ENCODE measurements around the gene CD79A.
A peak's percentile ranks its signal among the peaks of the same experiment; 100 is the strongest.

Gene CD79A

DNA sequence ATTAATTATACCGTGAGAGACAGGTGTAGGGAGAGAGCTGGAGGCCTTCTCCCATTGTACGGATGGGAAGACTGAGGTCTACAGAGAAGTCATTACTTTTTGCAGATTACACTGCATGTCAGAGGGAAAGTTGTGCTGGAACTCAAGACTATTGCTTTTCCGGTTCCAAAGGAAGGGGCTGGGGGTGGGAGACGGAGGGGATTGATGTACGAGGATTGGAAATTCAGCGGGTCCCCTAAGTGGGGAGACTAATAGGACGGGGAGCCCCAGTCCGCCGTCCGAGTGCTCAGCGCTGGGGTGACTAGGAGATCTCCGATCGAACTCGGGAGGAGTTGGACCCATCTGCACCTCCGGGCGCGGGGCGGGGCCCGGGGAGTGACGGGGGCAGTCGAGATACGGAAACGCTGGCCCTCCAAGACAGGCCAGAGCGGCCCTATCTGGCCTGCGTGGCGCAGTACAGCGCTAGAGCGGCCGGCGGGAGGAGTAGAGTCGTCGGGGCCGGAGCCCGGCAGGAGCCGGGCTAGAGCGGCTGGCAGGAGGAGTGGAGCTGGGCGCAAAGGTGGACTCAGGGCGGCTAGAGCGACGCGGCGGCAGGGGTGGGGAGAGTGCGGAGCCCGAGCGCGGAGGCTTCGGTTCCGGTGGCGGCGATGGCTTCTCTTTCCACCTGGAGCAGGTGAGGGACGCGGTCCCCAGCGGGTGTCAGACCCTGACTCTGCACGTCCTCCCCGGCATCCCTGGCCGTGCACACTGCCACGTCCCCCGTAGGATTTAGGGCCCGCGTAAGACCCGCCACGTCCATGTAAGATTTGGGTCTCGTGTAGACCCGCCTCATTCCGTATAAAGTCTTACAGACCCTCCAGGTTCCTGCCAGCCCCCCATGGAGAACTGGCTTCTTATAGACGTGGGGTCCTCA, 7.0 kb downstream of the CD79A start:
- DNase-seq (ENCODE audit: low spot score), result peak; percentile 93

DNA sequence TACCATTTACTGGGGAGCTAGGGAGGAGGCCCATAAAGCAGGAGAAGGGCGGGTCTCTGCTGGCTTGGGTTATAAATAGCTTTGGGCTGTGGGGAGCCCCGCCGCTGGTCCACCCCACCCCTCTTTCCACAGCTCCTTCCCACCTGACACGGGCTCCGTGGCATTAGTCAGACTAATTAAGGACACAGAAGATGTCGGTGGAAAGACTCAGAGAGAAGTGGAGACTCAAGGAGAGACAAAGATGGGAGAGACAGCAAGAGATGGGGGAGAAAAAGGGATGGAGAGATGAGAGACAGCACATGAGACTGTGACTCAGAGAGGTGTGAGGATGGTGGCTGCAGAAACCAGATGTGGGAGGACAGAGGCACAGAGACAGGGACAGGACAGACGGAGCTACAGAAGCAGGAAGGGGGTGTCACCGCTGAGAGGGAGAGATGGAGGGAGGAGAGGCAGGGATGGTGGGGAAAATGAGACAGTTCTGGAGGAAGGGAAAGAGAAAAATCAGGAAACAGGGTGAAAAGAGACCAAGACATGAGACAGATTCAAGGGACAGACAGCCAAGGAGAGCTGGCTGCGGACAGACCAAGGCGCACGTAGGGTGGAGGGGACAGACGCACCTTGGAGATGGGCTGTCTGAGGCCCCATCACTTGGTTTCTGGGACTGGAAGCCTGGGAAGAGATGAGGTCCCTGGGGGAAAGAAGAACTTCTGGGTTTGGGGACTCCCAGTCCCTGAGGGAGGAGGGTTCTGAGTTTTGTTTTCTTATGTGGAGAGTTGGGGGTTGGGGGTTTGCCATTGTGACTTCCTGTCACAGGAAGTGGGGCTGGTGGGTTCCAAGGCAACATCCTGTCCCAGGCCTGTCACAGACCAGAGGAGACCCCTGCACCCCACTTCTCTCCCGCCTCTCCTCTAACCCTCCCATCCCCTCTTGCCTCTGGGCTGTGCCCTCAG, 10.0 kb downstream of the CD79A start:
- no peak for DNase-seq (ENCODE audit: low spot score)

DNA sequence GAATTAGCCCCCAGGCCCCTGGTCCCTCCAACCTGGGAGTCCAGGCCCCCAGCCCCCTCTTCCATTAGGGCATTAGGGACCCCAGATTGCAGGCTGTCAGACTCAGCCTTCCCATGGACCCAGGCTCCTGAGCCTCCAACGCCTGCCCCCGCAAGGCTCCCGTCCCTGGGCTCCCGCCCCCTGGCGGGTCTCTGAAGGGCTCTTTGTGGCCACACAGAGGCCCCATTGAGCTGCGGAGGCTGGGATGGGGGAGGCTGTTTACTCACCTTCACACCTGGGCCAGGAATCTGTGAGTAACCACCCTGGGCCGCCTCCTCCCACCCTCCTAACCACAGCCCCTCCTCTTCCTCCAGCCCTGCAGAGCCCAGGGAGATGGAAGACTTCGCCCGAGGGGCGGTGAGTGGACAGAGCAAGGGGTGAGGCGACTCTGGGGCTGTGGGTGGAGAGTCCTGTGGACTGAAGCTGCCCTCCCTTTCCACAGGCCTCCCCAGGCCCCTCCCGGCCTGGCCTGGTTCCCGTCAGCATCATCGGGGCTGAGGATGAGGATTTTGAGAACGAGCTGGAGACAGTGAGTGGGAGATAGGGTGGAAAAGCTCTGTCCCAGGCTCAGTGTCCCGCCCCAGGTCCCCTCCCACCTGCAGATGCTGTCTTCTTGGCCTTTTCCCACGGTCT, 10.8 kb downstream of the CD79A start:
- no peak for DNase-seq (ENCODE audit: low spot score)

DNA sequence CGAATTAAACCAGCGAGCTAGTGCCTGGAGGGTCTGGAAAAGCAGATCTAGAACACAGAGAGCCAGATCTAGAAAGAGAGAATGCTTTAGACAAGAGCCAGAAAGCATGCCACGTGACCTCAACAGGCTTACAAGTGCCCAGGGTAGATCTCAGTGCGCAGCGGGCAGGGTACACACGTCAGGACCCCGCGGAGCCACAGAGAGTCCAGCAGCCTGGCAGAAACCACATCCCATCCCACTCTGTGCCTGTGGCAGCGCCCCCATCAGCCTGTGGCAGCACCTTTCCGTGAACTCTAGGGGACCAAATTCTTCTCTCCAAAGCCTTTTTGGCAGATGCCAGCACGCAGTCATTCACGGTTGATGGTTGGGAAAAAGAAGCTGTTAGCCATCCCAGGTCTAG, 11.8 kb downstream of the CD79A start:
- no peak for DNase-seq (ENCODE audit: low spot score)

DNA sequence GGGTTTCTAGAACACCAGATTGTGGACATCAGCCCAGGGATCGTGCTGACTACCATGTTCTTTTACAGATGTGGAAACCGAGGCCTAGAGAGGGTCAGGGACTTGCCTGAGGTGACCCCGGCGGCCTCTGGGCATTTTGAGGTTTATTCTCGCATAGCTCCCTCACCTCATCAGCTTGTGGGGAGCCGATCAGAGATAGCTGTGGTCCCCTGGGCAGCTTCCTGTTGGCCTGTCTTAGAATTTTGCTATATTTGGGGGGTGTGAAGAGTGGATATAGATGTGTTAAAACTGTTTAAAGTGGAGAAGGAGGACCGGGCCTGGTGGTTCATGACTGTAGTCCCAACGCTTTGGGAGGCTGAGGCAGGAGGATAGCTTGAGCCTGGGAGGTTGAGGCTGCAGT, 12.8 kb downstream of the CD79A start:
- no peak for DNase-seq (ENCODE audit: low spot score)

DNA sequence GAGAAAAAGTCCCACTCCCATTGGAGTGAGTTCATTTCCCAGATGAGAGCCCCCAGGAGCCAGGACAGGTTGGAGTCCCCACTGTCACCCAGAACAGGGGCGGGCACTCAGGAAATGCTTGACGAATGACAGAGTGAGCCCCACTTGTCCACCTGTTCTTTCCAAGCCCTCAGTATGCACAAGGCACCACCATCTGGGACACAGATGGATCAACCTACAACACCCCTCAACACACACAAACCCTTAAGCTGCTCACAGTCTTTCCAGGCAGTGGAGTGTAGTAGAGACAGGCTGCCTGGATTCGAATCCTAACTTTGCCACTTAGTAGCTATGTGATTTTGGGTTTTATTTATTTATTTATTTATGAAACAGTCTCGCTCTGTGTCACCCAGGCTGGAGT, 13.9 kb downstream of the CD79A start:
- DNase-seq (ENCODE audit: low spot score), result no peak

DNA sequence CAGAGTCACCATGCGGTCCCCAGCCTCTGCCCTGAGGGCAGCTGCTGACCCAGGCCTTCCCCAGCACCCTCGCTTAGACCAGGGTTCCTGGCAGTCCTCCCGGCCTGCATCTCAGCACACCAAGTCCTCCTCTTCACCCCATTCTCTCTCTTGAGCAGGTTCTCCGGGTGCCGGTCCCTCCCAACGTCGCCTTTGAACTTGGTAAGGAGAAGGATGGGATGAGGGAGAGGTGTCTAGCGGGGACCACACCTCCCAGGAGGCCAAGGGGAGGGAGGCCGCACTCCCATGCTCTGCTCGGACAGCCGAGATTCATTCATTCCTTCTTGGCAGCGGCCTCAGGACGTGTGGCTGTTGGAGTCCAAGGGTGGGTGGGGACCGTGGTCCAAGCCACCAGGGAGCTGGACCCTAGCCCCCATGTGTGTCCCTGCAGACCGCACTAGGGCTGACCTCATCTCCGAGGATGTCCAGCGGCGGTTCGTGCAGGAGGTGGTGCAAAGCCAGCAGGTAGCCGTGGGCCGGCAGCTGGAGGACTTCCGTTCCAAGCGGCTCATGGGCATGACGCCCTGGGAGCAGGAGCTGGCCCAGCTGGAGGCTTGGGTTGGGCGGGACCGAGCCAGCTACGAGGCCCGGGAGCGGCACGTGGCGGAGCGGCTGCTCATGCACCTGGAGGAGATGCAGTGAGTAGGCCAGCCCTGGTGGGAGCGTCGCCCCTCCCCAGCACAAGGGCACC, 15.3 kb downstream of the CD79A start:
- no peak for DNase-seq (ENCODE audit: low spot score)

DNA sequence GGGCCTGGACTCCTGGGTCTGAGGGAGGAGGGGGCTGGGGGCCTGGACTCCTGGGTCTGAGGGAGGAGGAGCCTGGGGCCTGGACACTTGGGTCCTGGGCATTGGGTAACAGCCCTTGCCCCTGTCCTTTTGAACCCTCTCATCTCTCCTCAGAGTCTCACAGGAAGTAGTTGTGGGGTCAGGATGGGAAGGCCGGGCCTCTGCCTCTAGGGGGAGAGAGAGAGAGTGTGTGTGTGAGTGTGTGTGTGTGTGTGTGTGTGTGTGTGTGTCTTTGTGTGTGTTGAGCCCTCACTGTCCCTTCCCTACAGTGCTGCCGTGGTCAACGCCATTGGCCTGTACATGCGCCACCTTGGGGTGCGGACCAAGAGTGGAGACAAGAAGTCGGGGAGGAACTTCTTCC, 16.8 kb downstream of the CD79A start:
- DNase-seq (ENCODE audit: low spot score), result no peak

DNA sequence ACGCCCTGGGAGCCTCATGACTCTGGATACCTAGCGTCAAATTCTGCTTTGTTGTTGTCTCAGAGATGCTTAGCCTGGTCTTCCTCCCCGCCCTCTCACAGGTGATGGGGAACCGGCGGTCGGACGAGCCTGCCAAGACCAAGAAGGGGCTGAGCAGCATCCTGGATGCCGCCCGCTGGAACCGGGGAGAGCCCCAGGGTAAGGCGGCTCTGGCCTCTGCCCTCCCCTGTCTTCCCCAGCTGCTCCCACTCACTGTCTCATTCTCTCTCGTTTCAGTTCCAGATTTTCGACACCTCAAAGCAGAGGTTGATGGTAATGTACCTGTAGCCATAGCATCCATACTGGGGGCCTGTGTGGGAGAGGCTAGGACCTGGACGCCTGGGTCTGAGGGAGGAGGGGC, 17.3 kb downstream of the CD79A start:
- DNase-seq (ENCODE audit: low spot score), result no peak

DNA sequence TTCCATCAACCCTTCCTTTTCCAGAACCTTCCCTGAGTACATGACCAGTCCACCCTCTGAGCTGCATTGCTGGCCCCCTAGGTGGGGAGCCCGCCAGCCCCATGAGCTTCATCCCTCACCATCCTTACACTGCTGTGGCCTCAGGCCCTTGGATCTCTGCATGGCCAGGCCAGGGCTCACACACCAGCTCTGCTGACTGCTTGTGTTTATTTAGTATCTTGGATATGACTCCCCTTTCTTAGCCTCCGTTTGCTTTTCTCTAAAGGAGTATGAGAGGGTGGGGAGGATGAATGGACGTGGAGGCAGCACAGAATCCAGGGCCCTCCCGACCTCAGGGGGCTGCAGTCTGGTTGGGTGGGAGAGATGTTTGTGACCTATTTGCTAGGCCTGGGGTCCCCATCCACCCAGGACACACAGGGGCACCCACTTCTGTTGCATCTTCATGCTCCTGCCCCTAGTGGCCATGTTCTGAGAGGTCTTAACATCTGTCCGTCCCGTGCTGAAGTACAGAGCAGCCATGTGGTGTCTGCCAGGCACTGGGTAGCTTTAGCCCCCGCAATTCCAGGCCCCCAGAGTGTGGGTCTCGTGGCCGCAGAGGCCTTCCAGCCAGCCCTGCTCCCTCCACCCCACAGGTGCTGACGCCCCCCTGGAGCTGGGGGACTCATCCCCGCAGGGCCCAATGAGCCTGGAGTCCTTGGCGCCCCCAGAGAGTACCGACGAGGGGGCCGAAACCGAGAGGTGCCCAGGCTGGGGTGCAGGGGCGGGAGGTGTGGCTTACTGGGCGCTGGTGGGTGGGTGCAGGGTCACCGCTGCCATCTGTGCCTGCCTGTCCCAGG, 18.9 kb downstream of the CD79A start:
- DNase-seq (ENCODE audit: low spot score), result no peak

DNA sequence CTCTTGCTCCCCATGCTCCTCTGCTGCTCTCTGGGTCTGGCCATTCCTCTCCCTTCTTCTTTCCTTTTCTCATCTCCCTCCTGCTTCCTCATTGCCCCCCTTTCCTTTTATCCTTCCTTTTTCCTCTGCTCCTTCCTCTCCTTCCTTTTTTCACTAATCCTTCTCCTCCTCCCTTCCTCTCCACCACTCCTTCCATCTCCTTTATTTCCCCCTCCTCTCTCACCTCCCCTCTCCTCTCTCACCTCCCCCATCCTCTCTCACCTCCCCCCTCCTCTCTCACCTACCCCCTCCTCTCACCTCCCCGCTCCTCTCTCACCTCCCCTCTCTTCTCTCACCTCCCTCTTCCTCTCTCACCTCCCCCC, 19.5 kb downstream of the CD79A start:
- no peak for DNase-seq (ENCODE audit: low spot score)

DNA sequence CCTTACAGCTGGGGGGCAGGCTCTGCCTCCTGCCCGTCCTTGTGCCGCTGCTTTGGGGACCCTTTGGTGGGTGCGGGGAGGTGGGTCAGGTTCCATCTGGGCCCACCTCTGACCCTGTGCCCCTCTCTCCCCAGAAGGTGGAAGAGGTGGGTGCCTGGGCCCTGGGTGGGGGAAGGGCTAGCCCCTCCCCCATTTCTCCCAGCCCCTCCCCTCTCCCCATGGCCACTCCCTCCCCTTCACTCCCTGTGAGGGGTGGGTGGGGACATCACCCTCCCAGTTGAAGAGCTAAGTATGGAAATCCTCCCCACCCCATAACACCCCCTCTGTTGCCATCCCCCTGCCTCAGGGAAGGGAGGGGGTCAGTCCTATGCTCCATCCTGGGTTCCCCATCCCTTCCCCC, 20.1 kb downstream of the CD79A start:
- no peak for DNase-seq (ENCODE audit: low spot score)

DNA sequence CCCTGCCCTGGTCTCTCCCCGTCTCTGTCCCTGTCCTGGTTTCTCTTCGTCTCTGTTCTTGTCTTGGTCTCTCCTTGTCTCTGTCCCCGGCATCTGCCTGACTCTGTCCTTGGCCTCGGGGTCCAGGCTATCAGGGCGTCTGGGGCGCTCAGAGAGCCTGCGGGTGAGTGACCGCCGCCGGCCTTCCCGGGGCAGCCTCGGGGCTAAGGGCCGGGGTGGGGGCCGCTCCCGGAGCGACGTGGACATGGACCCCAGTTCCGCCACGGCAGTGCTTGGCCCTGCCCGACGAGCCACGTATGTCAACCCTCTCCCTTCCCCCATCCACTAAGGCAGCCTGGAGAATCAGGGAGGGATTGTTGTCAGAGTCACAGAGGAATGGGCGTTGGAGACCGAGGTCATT, 20.7 kb downstream of the CD79A start:
- DNase-seq (ENCODE audit: low spot score), result no peak

DNA sequence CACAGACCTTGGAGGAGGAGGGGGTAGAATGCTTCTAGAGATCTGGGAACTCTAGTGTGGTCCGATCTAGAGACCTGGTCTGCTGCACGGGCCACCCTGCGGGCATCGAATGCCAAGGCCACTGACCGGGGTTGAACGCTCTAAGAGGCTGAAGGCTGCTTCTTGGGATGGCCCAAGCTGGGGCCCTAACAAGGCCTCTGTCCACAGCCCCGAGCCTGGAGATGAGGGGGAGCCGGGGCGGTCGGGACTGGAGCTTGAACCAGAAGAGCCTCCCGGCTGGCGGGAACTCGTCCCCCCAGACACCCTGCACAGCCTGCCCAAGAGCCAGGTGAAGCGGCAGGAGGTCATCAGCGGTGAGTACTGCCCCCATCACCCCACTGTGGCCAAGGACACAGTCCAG, 21.2 kb downstream of the CD79A start:
- no peak for DNase-seq (ENCODE audit: low spot score)

DNA sequence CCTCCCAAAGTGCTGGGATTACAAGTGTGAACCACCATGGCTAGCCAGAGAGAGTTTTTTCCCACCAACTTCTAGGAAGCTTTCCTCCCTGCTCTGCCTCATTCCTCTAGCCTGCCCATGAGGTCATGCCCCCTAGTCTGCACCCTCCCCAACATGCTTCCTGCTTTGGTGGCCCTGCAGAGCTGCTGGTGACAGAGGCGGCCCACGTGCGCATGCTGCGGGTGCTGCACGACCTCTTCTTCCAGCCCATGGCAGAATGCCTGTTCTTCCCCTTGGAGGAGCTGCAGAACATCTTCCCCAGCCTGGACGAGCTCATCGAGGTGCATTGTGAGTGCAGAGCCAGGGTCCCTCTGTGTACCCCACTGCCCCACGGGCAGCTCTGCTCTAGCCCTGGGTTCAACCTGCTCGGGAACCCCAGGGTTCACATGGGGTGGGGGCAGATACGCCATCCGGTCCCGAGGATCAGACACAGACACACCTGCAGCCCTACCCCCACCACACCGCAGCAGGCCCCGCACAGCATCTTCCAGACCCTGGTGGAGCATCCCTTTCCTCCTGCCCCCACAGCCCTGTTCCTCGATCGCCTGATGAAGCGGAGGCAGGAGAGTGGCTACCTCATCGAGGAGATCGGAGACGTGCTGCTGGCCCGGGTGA, 24.8 kb downstream of the CD79A start:
- DNase-seq (ENCODE audit: low spot score), result no peak

DNA sequence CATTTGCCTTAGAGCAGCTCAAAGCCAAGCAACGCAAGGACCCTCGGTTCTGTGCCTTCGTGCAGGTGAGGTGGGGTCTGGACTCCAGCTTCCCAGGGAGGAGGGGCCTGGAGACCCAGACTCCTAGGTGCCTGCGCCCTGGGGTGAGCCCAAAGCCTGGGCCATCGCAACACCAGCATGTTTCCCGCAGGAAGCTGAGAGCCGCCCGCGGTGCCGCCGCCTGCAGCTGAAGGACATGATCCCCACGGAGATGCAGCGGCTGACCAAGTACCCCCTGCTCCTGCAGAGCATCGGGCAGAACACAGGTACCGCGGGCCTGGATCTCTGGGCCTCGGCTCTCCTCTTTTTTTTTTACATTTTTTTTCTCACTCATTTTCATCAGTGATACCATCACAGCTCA, 25.5 kb downstream of the CD79A start:
- no peak for DNase-seq (ENCODE audit: low spot score)

DNA sequence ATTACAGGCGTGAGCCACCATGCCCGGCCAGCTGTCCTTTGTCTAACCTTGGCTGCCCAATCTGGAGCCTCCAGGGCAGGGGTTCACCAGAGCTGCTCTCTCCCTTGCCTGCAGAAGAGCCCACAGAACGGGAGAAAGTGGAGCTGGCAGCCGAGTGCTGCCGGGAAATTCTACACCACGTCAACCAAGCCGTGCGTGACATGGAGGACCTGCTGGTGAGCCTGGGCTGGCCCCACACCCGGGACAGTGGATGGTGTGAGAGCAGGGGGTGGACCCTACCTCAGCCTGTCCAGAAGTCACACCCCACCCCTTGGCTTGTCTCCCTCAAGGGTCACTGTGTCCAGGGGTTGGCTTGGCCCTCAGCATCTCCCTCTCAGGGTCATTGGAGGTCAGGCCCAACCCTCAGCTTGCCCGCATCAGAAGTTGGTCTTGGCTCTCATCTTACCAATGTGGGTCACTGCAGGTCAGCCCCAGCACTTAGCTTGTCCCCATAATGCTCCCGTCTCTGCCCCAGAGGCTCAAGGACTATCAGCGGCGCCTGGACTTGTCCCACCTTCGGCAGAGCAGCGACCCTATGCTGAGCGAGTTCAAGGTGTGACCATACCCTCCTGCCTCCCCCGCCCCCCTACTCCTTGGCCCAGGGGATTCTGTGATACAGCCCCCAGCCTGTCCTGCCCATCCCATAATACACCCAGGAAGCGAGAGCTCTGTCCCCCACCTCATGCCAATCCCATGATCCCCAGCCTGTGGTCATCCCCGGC, 26.3 kb downstream of the CD79A start:
- no peak for DNase-seq (ENCODE audit: low spot score)

DNA sequence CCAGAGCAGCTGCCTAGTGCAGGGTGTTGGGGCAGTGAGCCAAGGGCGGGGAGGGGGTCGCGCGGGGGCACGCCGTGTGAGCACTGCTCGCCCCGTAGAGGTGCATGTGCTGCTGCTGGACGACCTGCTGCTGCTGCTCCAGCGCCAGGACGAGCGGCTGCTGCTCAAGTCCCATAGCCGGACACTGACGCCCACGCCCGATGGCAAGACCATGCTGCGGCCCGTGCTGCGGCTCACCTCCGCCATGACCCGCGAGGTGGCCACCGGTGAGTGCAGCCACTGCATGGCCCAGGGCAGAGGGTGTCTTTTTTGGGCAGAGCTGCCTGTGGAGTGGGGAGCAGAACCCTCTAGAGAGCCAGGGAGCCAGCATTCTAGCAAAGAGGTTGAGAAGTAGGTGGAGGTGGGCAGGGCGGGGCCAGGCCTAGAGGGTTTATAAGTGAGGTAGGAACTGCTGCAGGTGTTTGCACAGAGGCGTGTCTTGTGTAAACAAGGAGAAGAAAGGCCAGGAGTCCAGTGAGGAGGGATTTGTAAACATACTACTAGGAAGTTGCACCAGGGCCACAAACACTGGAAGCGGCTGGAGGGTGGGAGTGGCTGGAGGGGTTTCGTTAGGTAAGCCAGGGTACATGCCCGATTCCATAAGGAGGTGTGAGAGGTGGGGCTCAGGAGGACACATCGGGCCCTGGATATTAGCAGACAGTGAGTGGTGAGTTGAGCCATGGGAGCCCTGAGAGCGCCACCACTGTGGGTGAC, 27.2 kb downstream of the CD79A start:
- no peak for DNase-seq (ENCODE audit: low spot score)
